Stimulated activated CD4-positive, alpha-beta T cell treated with anti-CD3 and anti-CD28 coated beads, Interleukin-1b, Interleukin-23, amount 100 ng/mL, for 1 hour (primary cell): ENCODE data around the gene CFAP73.
A peak's percentile ranks its signal among the peaks of the same experiment; 100 is the strongest.
"Not testable (repeated sequence)": the region's sequence is repeated elsewhere in the genome, so short reads cannot be mapped to it uniquely, and the experiment has no call there.

ENCODE experiments used
- DNase-seq, 2 donors: peaks; one replicate each; pipeline ENCODE4 v3.0.0-alpha.2; 2020; ENCODE audit warnings: low read depth in 2 of 2

Gene CFAP73

DNA sequence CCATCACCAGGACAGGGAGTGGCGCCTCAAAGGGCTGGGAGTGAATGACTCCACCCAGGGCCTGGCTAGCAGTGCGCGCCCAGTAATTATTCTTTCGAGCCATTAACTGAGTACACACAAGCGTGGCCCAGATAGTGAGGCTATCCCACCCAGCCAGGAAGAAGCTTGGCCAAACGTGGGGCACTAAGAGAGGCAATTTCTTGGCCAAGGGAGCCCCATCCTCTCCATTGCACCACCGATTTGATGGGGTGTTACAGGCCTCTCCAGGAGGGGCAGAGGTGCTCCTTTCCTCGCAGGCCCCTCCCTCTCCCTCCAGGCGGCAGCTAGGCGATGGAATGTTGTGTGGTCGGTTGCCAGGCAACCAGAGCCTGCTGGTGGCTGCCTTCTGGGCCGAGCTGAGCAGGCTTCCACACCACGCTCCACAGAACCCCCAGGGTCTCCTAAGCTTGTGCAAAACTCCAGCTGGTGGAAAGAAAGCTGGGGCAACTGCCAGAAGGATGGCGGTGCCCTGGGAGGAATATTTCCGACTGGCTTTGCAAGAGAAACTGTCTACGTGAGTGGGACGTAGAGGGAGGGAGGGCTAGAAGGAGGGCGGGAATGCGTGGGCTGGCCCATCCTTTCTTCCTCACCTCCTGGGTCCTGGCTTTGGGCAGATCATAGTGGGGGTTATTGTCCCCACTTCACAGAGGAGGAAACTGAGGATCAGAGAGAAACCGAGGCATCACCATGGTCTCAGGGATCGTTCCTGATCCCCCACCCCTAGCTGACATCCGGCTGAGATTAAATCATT, at the start of gene CFAP73:
CFAP73 (plus strand) TSS at position 364 of the 790 bp plus-strand sequence; CDS start at position 498, 134 bp downstream.
- DNase-seq = no peak

- no peak for DNase-seq
These were observed 49.8 kb upstream of the CFAP73 start for GRCh38 chr12:113099764-113100163.

- no peak for DNase-seq
These were observed 47.8 kb upstream of the CFAP73 start for GRCh38 chr12:113101751-113102150.

- no peak for DNase-seq
These were observed 46.7 kb upstream of the CFAP73 start for GRCh38 chr12:113102811-113103210.

- DNase-seq = peak in 1 of 2 donors; percentile 31
These were observed 45.6 kb upstream of the CFAP73 start for GRCh38 chr12:113103756-113104450.

DNA sequence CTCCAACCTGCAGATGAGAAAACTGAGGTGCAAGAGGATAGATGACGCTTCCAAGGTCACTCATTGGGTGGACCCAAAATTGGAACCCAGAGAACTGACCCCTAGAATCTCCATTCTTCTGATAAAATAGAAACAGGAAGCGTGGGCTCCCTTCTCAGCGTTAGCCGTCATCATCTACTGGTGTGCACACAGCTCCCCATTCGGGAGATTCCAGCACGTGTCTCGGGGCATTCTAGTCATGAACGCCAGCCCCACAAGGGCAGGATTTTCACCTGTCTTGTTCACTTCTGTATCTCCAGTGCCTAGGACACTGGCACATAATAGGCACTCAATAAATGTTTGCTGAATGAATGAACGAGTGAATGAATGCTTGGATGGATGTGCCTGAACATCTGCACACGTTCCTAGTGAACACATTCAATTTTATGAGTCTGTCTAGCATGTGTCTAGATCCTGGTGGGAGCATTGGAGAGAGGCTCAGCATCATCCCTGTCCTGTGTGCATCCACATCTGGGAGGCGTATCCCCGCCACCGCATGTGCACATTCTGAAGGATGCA, 44.5 kb upstream of the CFAP73 start:
- no peak for DNase-seq

GRCh38 chr12:113105606-113106271, 43.8 kb upstream of the CFAP73 start:
- no peak for DNase-seq

DNA sequence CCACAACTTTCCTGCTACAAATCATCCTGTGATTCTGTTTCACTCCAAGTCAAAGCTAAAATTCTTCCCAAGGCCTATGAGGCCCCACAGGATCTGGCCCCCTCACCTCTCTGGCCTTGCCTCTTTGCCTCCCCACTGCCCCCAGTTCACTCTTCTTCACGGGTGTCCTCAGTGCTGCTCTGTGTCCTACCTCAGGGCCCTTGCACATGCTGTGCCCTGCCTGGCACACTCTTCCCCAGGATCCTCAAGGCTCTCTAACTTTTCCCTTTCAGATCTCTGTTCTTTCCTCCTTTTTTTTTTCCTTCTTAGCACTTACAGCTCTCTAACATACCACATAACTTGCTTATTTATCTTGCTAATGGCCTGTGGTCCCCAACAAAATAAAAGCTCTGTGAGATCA, 43.2 kb upstream of the CFAP73 start:
- DNase-seq = no peak

DNA sequence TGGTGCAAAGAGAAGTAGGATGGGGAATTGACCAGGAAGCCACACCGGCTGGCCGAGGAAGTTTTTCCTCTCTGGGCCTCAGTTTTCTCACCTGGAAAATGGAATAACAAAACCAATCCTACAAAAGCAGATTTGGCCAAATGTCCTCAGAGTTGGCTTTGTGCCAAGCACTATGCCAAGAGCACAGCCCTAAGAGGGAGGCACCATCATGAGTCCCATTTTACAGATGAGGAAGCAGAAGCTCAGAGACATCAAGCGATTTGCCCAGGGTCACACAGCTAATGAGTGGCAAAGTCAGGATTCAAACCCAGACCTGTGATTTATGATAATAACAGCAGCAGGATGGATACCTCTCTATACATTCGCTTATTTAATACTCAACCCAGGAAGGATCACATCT, 41.2 kb upstream of the CFAP73 start:
- DNase-seq = no peak

DNA sequence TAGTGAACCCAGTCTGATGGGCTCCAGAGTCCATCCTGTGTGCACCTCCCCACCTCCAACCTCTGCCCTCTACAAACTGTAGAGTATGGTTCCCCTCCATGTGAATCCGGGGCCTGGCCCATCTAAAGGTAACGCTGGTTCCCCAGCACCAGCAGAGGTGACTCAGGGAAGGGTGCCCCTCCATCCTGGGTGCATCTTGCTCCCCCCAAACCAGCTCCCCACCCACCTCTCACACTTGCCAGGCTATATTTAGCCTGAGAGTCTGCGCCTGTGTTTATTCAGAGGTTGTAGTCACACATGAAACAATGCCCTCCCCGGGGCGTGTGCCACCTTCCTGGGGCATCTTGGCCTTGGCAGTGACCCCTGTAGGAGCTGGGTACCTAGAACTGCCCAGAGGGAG, 40.2 kb upstream of the CFAP73 start:
- DNase-seq = no peak

DNA sequence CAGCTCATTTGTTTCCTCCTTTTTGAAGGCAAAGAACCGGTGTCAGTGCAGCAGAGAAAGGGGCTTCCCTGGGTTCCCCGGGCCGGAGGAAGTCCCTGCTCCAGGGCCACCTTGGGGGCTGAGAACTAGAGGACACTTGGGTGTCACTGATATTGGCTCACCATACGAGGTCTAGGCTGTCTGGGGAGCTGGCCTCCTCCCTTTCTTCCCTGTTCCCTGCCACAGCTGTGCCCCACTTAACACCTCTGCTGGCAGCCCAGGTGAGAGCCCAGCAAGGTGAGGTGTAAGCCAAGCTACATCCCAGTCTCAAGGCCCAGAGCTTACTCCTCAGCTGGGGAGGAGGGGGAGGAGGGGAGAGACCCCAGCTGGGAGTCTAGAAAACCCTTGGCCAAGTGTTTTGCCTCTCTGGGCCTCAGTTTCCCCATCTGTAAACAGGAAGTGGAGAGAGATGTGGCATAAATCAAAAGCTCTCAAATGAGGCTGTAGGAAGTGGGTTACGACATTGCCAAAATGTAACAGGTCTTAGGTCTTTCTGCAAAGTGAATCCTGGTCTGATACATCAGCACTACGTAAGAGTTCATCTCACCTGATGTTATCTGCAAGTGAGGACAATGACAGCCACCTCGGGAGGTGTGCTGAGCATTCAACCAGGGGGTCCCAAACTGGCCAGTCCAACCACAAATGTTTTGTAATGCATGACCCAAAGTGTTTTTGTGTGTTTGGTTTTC, 39.5 kb upstream of the CFAP73 start:
- DNase-seq = no peak

GRCh38 chr12:113111247-113111646, 38.3 kb upstream of the CFAP73 start:
- no peak for DNase-seq

GRCh38 chr12:113112043-113112899, 37.3 kb upstream of the CFAP73 start:
- DNase-seq = no peak

DNA sequence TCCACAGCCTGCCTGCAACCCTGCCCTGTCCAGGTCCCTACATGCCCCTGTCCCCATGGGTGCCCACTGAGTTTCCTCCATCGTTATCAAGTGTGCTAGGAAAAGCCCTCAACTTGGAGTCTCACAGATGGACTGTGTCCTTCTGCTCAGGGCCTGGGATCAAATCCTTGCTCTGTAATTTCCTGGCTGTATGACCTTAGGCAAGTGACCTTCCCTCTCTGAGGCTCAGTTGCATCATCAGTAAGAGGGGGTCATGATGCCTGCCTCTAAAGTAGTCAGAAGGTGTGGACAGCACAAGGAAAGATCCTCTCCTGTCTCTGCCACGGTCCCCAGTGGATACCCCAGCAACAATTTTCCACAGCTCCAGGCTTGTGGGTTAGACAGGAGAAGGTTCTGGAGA, 36.1 kb upstream of the CFAP73 start:
- DNase-seq = no peak

- no peak for DNase-seq
These were observed 34.9 kb upstream of the CFAP73 start for GRCh38 chr12:113114447-113115178.

GRCh38 chr12:113115455-113116126, 33.9 kb upstream of the CFAP73 start:
- DNase-seq = no peak

DNA sequence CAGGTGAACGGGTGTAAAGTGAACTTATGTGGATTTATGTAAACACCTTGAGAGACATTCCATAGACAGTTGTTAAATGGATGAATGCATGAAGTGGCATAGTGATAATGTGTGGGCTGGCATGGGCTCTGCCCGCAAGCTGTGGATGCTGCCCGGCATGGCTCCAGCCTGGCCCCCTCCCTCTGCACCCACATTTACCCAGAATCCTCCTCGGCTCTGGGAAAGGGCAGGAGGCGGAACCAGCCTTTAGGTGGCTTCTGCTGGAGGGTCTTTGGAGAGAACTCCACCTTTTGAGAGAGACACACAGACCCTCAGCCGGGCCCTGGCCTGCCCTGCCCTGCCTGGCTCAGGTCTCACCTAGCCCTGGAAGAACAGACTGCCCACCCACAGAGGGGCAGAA, 32.6 kb upstream of the CFAP73 start:
- DNase-seq = no peak

GRCh38 chr12:113117684-113118083, 31.8 kb upstream of the CFAP73 start:
- not testable (repeated sequence) for DNase-seq

- DNase-seq = no peak
These were observed 31.4 kb upstream of the CFAP73 start for GRCh38 chr12:113118142-113118541.
